NB4 (cell line): ENCODE results near the gene DIO3.

Experiments
- DNase-seq: peaks from one replicate; pipeline ENCODE4 v3.0.0; 2010; ENCODE audit warnings: low read depth
- H3K4me3 ChIP-seq: one replicate; pipeline ENCODE4 v1.5.1; 2011; ENCODE audit warnings: mild to moderate bottlenecking, low read depth, low read length, moderate library complexity
- CTCF ChIP-seq: IDR thresholded peaks from one replicate; pipeline ENCODE4 v1.5.1; 2012; ENCODE audit warnings: low read depth, low read length
- MAX ChIP-seq: IDR thresholded peaks from 2 replicates; pipeline ENCODE4 v1.6.1; 2011; ENCODE audit warnings: low read depth, low read length
- MYC ChIP-seq: IDR thresholded peaks from 2 replicates; pipeline ENCODE4 v1.6.1; 2011; ENCODE audit warnings: low read depth, low read length
- POLR2A ChIP-seq: IDR thresholded peaks from 2 replicates; pipeline ENCODE4 v1.6.1; 2011; ENCODE audit warnings: mild to moderate bottlenecking; ENCODE audit not compliant: insufficient read length; ENCODE audit errors: extremely low read depth

The DIO3 gene

GRCh38 chr14:101540481-101541462, 20.5 kb upstream of the DIO3 start:
- no peak overlapping the region for H3K4me3 ChIP-seq
- TF ChIP-seq MAX (no peak), CTCF (no peak), POLR2A (no peak)

GRCh38 chr14:101542391-101542790, 18.9 kb upstream of the DIO3 start:
- H3K4me3 ChIP-seq, result no peak overlapping the region
- TF ChIP-seq CTCF (no peak), POLR2A (no peak), MAX (no peak), MYC (no peak)
- DNase-seq, result peak; percentile 39

More at GRCh38 chr14:101540481-101541462, 20.5 kb upstream of the DIO3 start:
- DNase-seq, result no peak

- TF ChIP-seq MAX (no peak), MYC (no peak), CTCF (no peak), POLR2A (no peak)
- no peak for DNase-seq
Observed at GRCh38 chr14:101543814-101544213, 17.5 kb upstream of the DIO3 start.

GRCh38 chr14:101544550-101544949, 16.7 kb upstream of the DIO3 start:
- no peak for TF ChIP-seq MAX
- no peak overlapping the region for H3K4me3 ChIP-seq
- DNase-seq, result no peak

More at GRCh38 chr14:101543814-101544213, 17.5 kb upstream of the DIO3 start:
- H3K4me3 ChIP-seq, result no peak overlapping the region

- TF ChIP-seq POLR2A, result no peak
- TF ChIP-seq MAX, result no peak
- no peak for TF ChIP-seq MYC
- TF ChIP-seq CTCF, result no peak
- no peak for DNase-seq
- H3K4me3 ChIP-seq, result no peak overlapping the region
Observed at GRCh38 chr14:101546706-101547105, 14.6 kb upstream of the DIO3 start.

- TF ChIP-seq CTCF (no peak), MYC (no peak), POLR2A (no peak), MAX (no peak)
- no peak for DNase-seq
- H3K4me3 ChIP-seq, result no peak overlapping the region
Observed at GRCh38 chr14:101547107-101547738, 14.1 kb upstream of the DIO3 start.
